A673 (cell line): Measurements from ENCODE around the gene PNPLA3. TPM values are rescaled to one million over a fixed set of nuclear protein-coding genes. Genes with fewer than 3 reads are reported as not detected.

Experiments
- BruUV-seq: library from RNA; stranded (reverse); fragments of 400-500 nt; replicated peaks from 2 replicates; lab custom pipeline; 2021; lab: Mats Ljungman, UMichigan
- CTCF ChIA-PET: fragments of 300-600 bp; sonication (Branson Sonifier 250); formaldehyde crosslinking; loops from one replicate; lab custom pipeline; 2022; ENCODE audit warnings: antibody characterized with exemption; lab: Charles Lee
- POLR2A ChIA-PET: fragments of 300-600 bp; sonication (Branson Sonifier 250); formaldehyde crosslinking; loops from one replicate; lab custom pipeline; 2022; ENCODE audit warnings: antibody characterized with exemption; ENCODE audit not compliant: low non-redundant PET; lab: Charles Lee
- DNase-seq: peaks from one replicate; pipeline ENCODE4 v3.0.0-alpha.2; 2015; ENCODE audit warnings: low spot score
- H3K27ac ChIP-seq: fragments of 200-600 bp; sonication (generic); 2 replicates; pipeline ENCODE4 v1.5.1; 2016; ENCODE audit warnings: mixed run types, low read depth, mild to moderate bottlenecking, mixed read lengths, antibody characterized with exemption, low read length; ENCODE audit not compliant: poor library complexity, severe bottlenecking
- H3K27me3 ChIP-seq: fragments of 200-600 bp; sonication (generic); replicated peaks from 2 replicates; pipeline ENCODE4 v1.6.1; 2017; ENCODE audit warnings: mixed run types, low read depth, mild to moderate bottlenecking, mixed read lengths, antibody characterized with exemption, low read length; ENCODE audit not compliant: insufficient read depth, poor library complexity
- H3K36me3 ChIP-seq: fragments of 200-600 bp; sonication (generic); 2 replicates; pipeline ENCODE4 v1.6.1; 2016; ENCODE audit warnings: mixed run types, mild to moderate bottlenecking, mixed read lengths, antibody characterized with exemption, low read length; ENCODE audit not compliant: insufficient read depth, poor library complexity, severe bottlenecking
- H3K4me1 ChIP-seq: fragments of 200-600 bp; sonication (generic); 2 replicates; pipeline ENCODE4 v1.6.1; 2017; ENCODE audit warnings: mixed run types, mild to moderate bottlenecking, mixed read lengths, antibody characterized with exemption, low read length; ENCODE audit not compliant: insufficient read depth, poor library complexity, severe bottlenecking
- H3K4me3 ChIP-seq: fragments of 200-600 bp; sonication (generic); 2 replicates; pipeline ENCODE4 v1.5.1; 2016; ENCODE audit warnings: low read depth, mixed run types, mild to moderate bottlenecking, mixed read lengths, low read length; ENCODE audit not compliant: poor library complexity, severe bottlenecking
- H3K9me3 ChIP-seq: fragments of 200-600 bp; sonication (generic); 2 replicates; pipeline ENCODE4 v1.6.1; 2016; ENCODE audit warnings: mixed run types, low read depth, mild to moderate bottlenecking, mixed read lengths, antibody characterized with exemption, low read length; ENCODE audit not compliant: poor library complexity, severe bottlenecking
- CTCF ChIP-seq: fragments of 300-800, 200-600 bp; sonication (generic); conservative IDR thresholded peaks from 2 replicates; pipeline ENCODE4 v1.5.1; 2017; ENCODE audit warnings: low read depth, mild to moderate bottlenecking, antibody characterized with exemption, low read length, moderate library complexity, mixed read lengths
- EZH2 ChIP-seq: fragments of 200-600 bp; sonication (generic); IDR thresholded peaks from 2 replicates; pipeline ENCODE4 v1.6.1; 2017; ENCODE audit warnings: borderline replicate concordance, low read depth, mild to moderate bottlenecking, mixed read lengths, antibody characterized with exemption, low read length; ENCODE audit not compliant: poor library complexity, severe bottlenecking
- intact Hi-C: fragments of 100-400 bp; cut with micrococcal nuclease; formaldehyde crosslinking; loops from one replicate; pipeline ENCODE4 v1.10.0; 2022; ENCODE audit not compliant: unreplicated experiment
- total RNA-seq: library from RNA; stranded (reverse); gene quantifications from 2 replicates; pipeline ENCODE4 v1.2.3, GENCODE V29; 2021

Gene PNPLA3
- total RNA-seq, 1 experiment from 2014 or later, result 11.8 TPM

- no peaks in the 10 kb centered on the region for H3K9me3 ChIP-seq
- no peak overlapping the region for H3K4me3 ChIP-seq
- ChIA-PET CTCF (no interaction called here), POLR2A (no interaction called here)
- H3K27ac ChIP-seq, result no peak overlapping the region
- BruUV-seq, result no TSS peak
- H3K4me1 ChIP-seq, result no peaks in the 10 kb centered on the region
- no peaks in the 10 kb centered on the region for H3K27me3 ChIP-seq
- intact Hi-C loops, result no loop called here
- DNase-seq, result no peak
- TF ChIP-seq EZH2 (no peak), CTCF (no peak)
- peaks cover 43% of the 10 kb centered on the region for H3K36me3 ChIP-seq
These were observed 49.4 kb downstream of the PNPLA3 start for GRCh38 chr22:43972931-43973462.

- Histone ChIP-seq H3K27ac (no peak overlapping the region), H3K27me3 (no peaks in the 10 kb centered on the region), H3K36me3 (peaks cover 33% of the 10 kb centered on the region), H3K4me3 (no peak overlapping the region), H3K4me1 (no peaks in the 10 kb centered on the region), H3K9me3 (no peaks in the 10 kb centered on the region)
- intact Hi-C loops, result no loop called here
- no peak for TF ChIP-seq EZH2
- no peak for TF ChIP-seq CTCF
- POLR2A ChIA-PET, result no interaction called here
- CTCF ChIA-PET, result no interaction called here
- no TSS peak for BruUV-seq
- DNase-seq, result no peak
These were observed 50.5 kb downstream of the PNPLA3 start for GRCh38 chr22:43974028-43974545.

GRCh38 chr22:43975041-43975440 lies 51.4 kb downstream of the PNPLA3 start:
- no peaks in the 10 kb centered on the region for H3K4me1 ChIP-seq
- H3K36me3 ChIP-seq, result peaks cover 35% of the 10 kb centered on the region
- intact Hi-C loops, result no loop called here
- POLR2A ChIA-PET, result no interaction called here
- no peak for TF ChIP-seq CTCF
- no peak for TF ChIP-seq EZH2
- no peak overlapping the region for H3K4me3 ChIP-seq
- no TSS peak for BruUV-seq
- no peaks in the 10 kb centered on the region for H3K9me3 ChIP-seq
- no peak overlapping the region for H3K27ac ChIP-seq
- H3K27me3 ChIP-seq, result no peaks in the 10 kb centered on the region
- DNase-seq, result no peak
- CTCF ChIA-PET, result no interaction called here
